Tibial nerve (tissue), 4 donors: ENCODE results near the gene FGD2. TPM values are rescaled to one million over a fixed set of nuclear protein-coding genes. Genes with fewer than 3 reads are reported as not detected.

Experiments
- DNase-seq, 2 donors: peaks; one replicate each; pipeline ENCODE4 v3.0.0-alpha.2; 2019; ENCODE audit warnings: low spot score in 2 of 2
- H3K27ac ChIP-seq, 4 donors: fragments of 200-600 bp; sonication (generic) in 3 of 4; one replicate each; pipeline ENCODE4 v1.5.1; 2017 to 2019; ENCODE audit warnings: mild to moderate bottlenecking in 1 of 4
- H3K27me3 ChIP-seq, 2 donors: fragments of 200-600 bp; sonication (generic) in 1 of 2; one replicate each; pipeline versions ENCODE4 v1.5.1 to v1.6.0; 2017 to 2019
- H3K36me3 ChIP-seq, 3 donors: fragments of 200-600 bp; sonication (generic); one replicate each; pipeline ENCODE4 v1.5.1; 2018 to 2019
- H3K4me1 ChIP-seq, 4 donors: fragments of 200-600 bp; sonication (generic) in 3 of 4; one replicate each; pipeline ENCODE4 v1.5.1; 2017 to 2019
- H3K4me3 ChIP-seq, 4 donors: fragments of 200-600 bp; sonication (generic) in 3 of 4; one replicate each; pipeline ENCODE4 v1.5.1; 2017 to 2019; ENCODE audit warnings: mild to moderate bottlenecking in 1 of 4, moderate library complexity in 1 of 4
- H3K9me3 ChIP-seq, 4 donors: fragments of 200-600 bp; sonication (generic) in 3 of 4; one replicate each; pipeline ENCODE4 v1.5.1; 2017 to 2019
- CTCF ChIP-seq, 5 experiments: fragments of 200-600 bp in 3 of 5; fragments of 450-650 bp in 2 of 5; sonication (generic) in 3 of 5; IDR thresholded peaks; one replicate each; pipeline ENCODE4 v1.5.1; 2016 to 2019; ENCODE audit warnings: antibody characterized with exemption in 5 of 5, mild to moderate bottlenecking in 3 of 5, moderate library complexity in 2 of 5
- EP300 ChIP-seq, 2 donors: sonication (generic); formaldehyde crosslinking; IDR thresholded peaks; one replicate each; pipeline ENCODE4 v1.6.1; 2017; ENCODE audit warnings: antibody characterized with exemption in 2 of 2, mild to moderate bottlenecking in 1 of 2
- POLR2A ChIP-seq, 2 donors: fragments of 450-650 bp; IDR thresholded peaks; one replicate each; pipeline ENCODE4 v1.6.1; 2017; ENCODE audit warnings: antibody characterized with exemption in 2 of 2, mild to moderate bottlenecking in 2 of 2, moderate library complexity in 2 of 2
- WGBS, 2 donors: methylation state at CpG; one replicate each; pipeline ENCODE4 v1.1.5; 2018; 5-methylcytosine and 5-hydroxymethylcytosine counted together
- total RNA-seq, 4 donors: library from RNA; depleted of rRNA; stranded (reverse); fragments of >200 nt; gene quantifications; one replicate each; pipeline ENCODE4 v1.1.0, GENCODE V29; 2016

Gene FGD2
- total RNA-seq, 4 donors from 2014 or later = 40.9 to 182 (median 48.5) TPM

GRCh38 chr6:36958775-36959554, 46.5 kb upstream of the FGD2 start:
- Histone ChIP-seq H3K9me3 (no peaks in the 10 kb centered on the region), H3K27me3 (no peaks in the 10 kb centered on the region), H3K4me1 (peaks cover 0 to 19% (median 2%) of the 10 kb centered on the region in 4 donors), H3K36me3 (no peaks in the 10 kb centered on the region), H3K4me3 (no peak overlapping the region), H3K27ac (no peak overlapping the region)
- 88 to 90% methylated on average over 41 to 43 of the region's 44 CpGs for WGBS, 2 donors
- TF ChIP-seq CTCF (IDR thresholded peaks at IDR 0.05) (no peak), POLR2A (IDR thresholded peaks at IDR 0.05) (no peak), EP300 (IDR thresholded peaks at IDR 0.05) (no peak)
- no peak for DNase-seq

- no peaks in the 10 kb centered on the region for H3K36me3 ChIP-seq
- no peak for DNase-seq
- 89 to 90% methylated on average over 17 of the region's 17 CpGs for WGBS, 2 donors
- H3K27ac ChIP-seq = no peak overlapping the region
- TF ChIP-seq EP300 (IDR thresholded peaks at IDR 0.05) (no peak), CTCF (IDR thresholded peaks at IDR 0.05) (no peak), POLR2A (IDR thresholded peaks at IDR 0.05) (no peak)
- no peaks in the 10 kb centered on the region for H3K9me3 ChIP-seq
- no peaks in the 10 kb centered on the region for H3K27me3 ChIP-seq
- peaks cover 0 to 22% (median 4%) of the 10 kb centered on the region in 4 donors for H3K4me1 ChIP-seq
- H3K4me3 ChIP-seq = no peak overlapping the region
Observed at GRCh38 chr6:36959555-36960250, 45.8 kb upstream of the FGD2 start.

- no peak for DNase-seq
- no peak overlapping the region for H3K27ac ChIP-seq
Observed at GRCh38 chr6:36961441-36962435, 43.7 kb upstream of the FGD2 start.

GRCh38 chr6:36962874-36963273, 42.6 kb upstream of the FGD2 start:
- 58 to 70% methylated on average over 12 of the region's 12 CpGs for WGBS, 2 donors

More at GRCh38 chr6:36961441-36962435, 43.7 kb upstream of the FGD2 start:
- 63 to 72% methylated on average over 40 of the region's 40 CpGs for WGBS, 2 donors
- Histone ChIP-seq H3K27me3 (no peaks in the 10 kb centered on the region), H3K9me3 (no peaks in the 10 kb centered on the region), H3K36me3 (peaks cover 0 to 10% (median 0%) of the 10 kb centered on the region in 3 donors), H3K4me1 (peaks cover 0 to 22% (median 4%) of the 10 kb centered on the region in 4 donors), H3K4me3 (no peak overlapping the region)
- TF ChIP-seq EP300 (IDR thresholded peaks at IDR 0.05) = no peak
- TF ChIP-seq POLR2A (IDR thresholded peaks at IDR 0.05) = no peak
- TF ChIP-seq CTCF (IDR thresholded peaks at IDR 0.05) = no peak

More at GRCh38 chr6:36962874-36963273, 42.6 kb upstream of the FGD2 start:
- Histone ChIP-seq H3K4me1 (peaks cover 0 to 23% (median 4%) of the 10 kb centered on the region in 4 donors), H3K36me3 (peaks cover 0 to 22% (median 0%) of the 10 kb centered on the region in 3 donors), H3K27me3 (no peaks in the 10 kb centered on the region), H3K27ac (no peak overlapping the region), H3K9me3 (no peaks in the 10 kb centered on the region), H3K4me3 (no peak overlapping the region)
- DNase-seq = peak; percentile 49 to 77
- no peak for TF ChIP-seq POLR2A (IDR thresholded peaks at IDR 0.05)
- no peak for TF ChIP-seq CTCF (IDR thresholded peaks at IDR 0.05)
- no peak for TF ChIP-seq EP300 (IDR thresholded peaks at IDR 0.05)
